Measurements from ENCODE around the gene MDM4. TPM values are rescaled to one million over a fixed set of nuclear protein-coding genes. Genes with fewer than 3 reads are reported as not detected.
"Not testable (repeated sequence)": the region's sequence is repeated elsewhere in the genome, so short reads cannot be mapped to it uniquely, and the experiment has no call there.

MDM4 gene
- total RNA-seq, 2 experiments from 2014 or later = 74.7 to 100.0 TPM

DNA sequence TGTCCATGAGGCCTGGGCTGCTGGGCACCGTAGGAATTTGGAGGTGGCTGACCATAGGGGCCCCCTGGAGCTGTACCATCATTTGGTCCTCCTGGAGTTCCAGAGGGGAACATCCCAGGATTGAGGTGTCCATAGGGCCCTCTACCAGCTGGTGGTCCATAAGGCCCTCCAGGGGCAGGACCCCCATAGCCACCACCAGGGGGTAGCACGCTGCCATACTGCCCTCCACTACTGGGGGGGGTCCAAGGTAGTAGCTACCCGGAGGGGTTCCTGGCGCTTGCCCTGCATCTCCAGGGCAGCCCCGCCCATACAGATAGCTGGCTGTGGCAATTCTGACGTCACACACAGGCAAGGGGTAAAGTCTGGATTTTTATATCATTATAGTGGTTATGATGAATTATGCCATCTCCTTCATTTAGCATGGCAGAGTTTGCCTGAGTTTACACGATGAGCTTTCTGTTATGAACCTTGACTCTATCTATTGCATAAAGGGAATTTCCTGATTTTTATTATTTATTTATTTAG, 13.2 kb downstream of the MDM4 start:
- CTCF ChIA-PET = interaction anchor here (1.0 to 2.1 kb wide), 2 partner anchors 13 to 234 kb away, joined by 3 to 6 read pairs; partner anchors contain the start of gene MDM4
- no peak for ATAC-seq
- peaks cover 13% of the 10 kb centered on the region for H3K4me1 Mint-ChIP-seq
- no peak for DNase-seq
- no peaks in the 10 kb centered on the region for H3K9me3 Mint-ChIP-seq (ENCODE audit: low read depth)
- no peaks in the 10 kb centered on the region for H3K27me3 Mint-ChIP-seq
- no peak overlapping the region for H3K4me3 Mint-ChIP-seq
- H3K36me3 Mint-ChIP-seq = peaks cover 54% of the 10 kb centered on the region
- H3K27ac Mint-ChIP-seq = no peak overlapping the region

DNA sequence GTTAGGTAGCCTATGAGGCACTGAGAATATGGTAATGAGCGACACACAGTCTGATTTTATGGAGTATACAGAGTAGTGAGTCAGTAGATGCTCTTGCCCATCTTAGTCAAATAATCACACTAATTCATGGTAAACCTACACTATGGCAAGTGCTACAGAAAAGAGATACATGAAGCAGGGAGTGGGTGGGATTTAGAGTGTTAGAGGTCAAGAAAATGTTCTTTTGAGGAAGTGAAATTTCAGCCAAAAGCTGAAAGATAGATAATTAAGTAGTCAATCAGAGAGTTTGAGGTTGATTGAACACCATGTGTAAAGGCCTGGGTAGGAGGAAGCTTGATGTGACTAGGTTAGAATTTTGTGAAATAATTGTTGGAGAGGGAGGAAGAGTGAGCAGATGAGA, 14.7 kb downstream of the MDM4 start:
- Mint-ChIP-seq H3K27ac (no peak overlapping the region), H3K4me1 (peaks cover 8% of the 10 kb centered on the region), H3K27me3 (no peaks in the 10 kb centered on the region), H3K36me3 (peaks cover 52% of the 10 kb centered on the region), H3K4me3 (no peak overlapping the region), H3K9me3 (ENCODE audit: low read depth) (no peaks in the 10 kb centered on the region)
- CTCF ChIA-PET = interaction anchor here (0.7 to 2.1 kb wide), 4 partner anchors 10 to 276 kb away, joined by 3 to 8 read pairs (median 4); partner anchors contain the start of gene MDM4
- DNase-seq (no peak), ATAC-seq (no peak)

DNA sequence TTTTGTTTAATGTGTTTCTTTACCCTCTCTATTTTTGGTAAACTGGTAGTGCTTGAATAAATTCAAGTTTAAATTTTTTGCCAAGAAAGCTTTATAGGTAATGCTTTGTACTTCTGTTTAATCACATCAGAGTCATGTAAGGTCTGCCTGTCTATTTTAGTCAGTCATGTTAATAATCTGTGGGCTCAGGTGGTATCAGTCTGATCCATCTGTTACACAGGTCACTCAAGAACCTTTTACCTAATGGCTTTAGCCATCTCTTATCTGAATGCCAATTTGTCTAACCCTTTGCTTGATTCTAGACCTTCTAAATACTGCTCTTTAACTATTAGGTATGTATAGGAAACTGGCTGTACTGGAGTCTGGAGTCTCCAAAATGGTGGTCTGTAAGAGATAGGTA, 16.6 kb downstream of the MDM4 start:
- no peaks in the 10 kb centered on the region for H3K9me3 Mint-ChIP-seq (ENCODE audit: low read depth)
- peaks cover 55% of the 10 kb centered on the region for H3K36me3 Mint-ChIP-seq
- peaks cover 5% of the 10 kb centered on the region for H3K4me1 Mint-ChIP-seq
- DNase-seq (no peak), ATAC-seq (no peak)
- no peaks in the 10 kb centered on the region for H3K27me3 Mint-ChIP-seq
- H3K27ac Mint-ChIP-seq = no peak overlapping the region
- CTCF ChIA-PET = interaction anchor here (1.2 to 2.3 kb wide), 2 partner anchors 11 to 16 kb away, joined by 4 to 7 read pairs; partner anchors contain the start of gene MDM4
- H3K4me3 Mint-ChIP-seq = no peak overlapping the region

DNA sequence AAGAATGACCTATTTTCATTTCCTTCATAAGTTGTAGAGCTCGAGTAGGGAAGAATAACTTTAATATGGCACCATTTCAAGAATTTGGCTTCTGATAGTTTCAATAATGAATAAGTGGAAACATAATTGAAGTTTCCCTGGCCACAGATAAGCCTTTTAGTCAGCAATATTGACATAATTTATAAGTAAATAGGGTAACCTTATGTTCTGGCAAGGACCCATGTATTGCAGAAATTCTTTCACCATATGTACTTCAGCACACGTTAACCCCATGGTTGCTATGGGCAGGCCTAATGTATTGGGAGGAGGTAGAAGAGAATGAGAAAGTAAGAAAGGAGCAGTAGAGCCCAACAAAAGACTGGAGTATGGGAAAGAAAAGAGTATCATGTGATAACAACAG, 25.4 kb downstream of the MDM4 start:
- H3K4me1 Mint-ChIP-seq = peaks cover 48% of the 10 kb centered on the region
- peaks cover 76% of the 10 kb centered on the region for H3K36me3 Mint-ChIP-seq
- no peak for ATAC-seq
- H3K27ac Mint-ChIP-seq = peak overlapping the region; percentile 27
- DNase-seq = no peak
- H3K4me3 Mint-ChIP-seq = no peak overlapping the region
- no peaks in the 10 kb centered on the region for H3K27me3 Mint-ChIP-seq
- no peaks in the 10 kb centered on the region for H3K9me3 Mint-ChIP-seq (ENCODE audit: low read depth)
- CTCF ChIA-PET = interaction anchor here (1.7 kb wide), 1 partner anchor 10 kb away, joined by 8 read pairs; no protein-coding TSS in a partner anchor

DNA sequence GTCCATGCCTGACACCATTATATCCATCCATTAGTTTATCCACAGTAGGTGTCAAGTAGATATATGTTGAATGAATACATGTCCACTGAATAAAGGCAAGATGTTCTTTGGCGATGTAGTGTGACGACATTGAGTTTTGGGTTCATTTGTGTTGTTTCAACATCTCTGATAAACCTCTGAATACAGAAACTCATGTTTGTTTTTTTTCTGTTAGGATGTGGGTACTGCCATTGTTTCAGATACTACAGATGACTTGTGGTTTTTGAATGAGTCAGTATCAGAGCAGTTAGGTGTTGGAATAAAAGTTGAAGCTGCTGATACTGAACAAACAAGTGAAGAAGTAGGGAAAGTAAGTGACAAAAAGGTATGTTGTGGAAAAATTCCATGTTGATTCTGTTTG, 28.1 kb downstream of the MDM4 start:
- Mint-ChIP-seq H3K27ac (peak overlapping the region; percentile 81), H3K4me3 (peak overlapping the region; percentile 16), H3K27me3 (no peaks in the 10 kb centered on the region), H3K4me1 (peaks cover 46% of the 10 kb centered on the region), H3K36me3 (peaks cover 83% of the 10 kb centered on the region), H3K9me3 (ENCODE audit: low read depth) (no peaks in the 10 kb centered on the region)
- peak; percentile 96 for ATAC-seq
- CTCF ChIA-PET = interaction anchor here (0.8 to 2.8 kb wide), 7 partner anchors 21 to 263 kb away, joined by 3 to 11 read pairs (median 3); no protein-coding TSS in a partner anchor
- DNase-seq = no peak

DNA sequence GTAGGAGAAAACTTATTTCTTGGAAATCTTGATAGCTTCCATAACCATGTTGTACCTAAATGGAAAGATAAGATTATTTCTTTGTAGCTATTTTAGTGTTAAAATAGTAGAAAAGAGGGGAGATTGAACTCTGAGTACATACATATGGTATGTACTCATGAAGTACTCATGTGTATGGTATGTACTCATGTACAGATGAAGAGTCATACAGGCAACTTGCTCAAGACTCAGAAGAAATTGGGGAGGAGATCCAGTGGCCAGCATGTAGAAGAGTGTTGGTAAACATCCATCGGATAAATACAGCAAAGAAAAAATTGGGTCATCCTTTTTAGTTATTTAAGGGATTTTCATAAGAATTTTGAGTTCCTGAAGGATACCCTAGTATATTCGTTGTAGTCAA, 29.0 kb downstream of the MDM4 start:
- ATAC-seq (no peak), DNase-seq (no peak)
- CTCF ChIA-PET = interaction anchor here (0.8 to 2.8 kb wide), 12 partner anchors 19 to 262 kb away, joined by 3 to 11 read pairs (median 5); no protein-coding TSS in a partner anchor
- Mint-ChIP-seq H3K36me3 (peaks cover 86% of the 10 kb centered on the region), H3K27me3 (no peaks in the 10 kb centered on the region), H3K9me3 (ENCODE audit: low read depth) (no peaks in the 10 kb centered on the region), H3K27ac (peak overlapping the region; percentile 81), H3K4me1 (peaks cover 46% of the 10 kb centered on the region), H3K4me3 (peak overlapping the region; percentile 6)

DNA sequence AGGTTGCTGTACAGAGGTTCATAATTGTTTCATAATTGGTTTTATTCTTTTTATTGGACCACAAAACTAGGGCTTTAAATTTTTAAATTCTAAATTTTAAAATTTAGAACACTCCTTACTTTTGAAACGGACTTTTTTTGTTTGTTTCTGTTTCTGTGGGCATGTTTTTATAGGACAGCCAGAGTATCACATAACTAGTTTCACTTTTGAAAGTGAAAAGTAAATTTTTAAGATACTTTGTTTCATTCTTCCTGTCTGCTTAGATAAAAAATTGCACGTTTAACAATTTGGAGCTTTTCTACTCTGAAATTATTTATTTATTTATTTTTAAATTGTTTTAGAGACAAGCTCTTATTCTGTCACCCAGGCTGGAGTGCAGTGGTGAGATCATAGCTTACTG, 29.7 kb downstream of the MDM4 start:
- no peak for DNase-seq
- no peak for ATAC-seq
- H3K36me3 Mint-ChIP-seq = peaks cover 83% of the 10 kb centered on the region

DNA sequence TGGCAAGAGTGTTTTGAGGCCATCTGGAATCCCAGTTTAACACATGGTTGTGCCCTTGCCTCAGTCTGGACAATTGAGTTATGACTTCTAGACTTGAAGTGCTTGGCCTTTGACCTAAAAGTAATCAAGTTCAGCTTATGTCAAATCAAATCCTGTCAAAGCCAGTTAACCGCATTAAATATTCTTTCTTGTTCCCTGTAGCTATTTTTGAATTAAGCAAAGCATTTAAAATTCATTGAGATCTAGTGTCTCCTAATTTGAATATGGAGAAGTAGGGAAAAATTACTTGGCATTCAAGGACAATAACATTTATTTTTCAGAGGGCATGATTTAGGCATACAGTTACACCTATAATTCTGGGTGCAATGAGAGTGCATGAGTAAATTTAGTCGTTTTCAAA, 32.1 kb downstream of the MDM4 start:
- CTCF ChIA-PET = interaction anchor here (0.5 kb wide), 1 partner anchor 35 kb away, joined by 3 read pairs; no protein-coding TSS in a partner anchor
- no peak for DNase-seq
- peaks cover 28% of the 10 kb centered on the region for H3K4me1 Mint-ChIP-seq
- peaks cover 78% of the 10 kb centered on the region for H3K36me3 Mint-ChIP-seq
- no peak overlapping the region for H3K4me3 Mint-ChIP-seq
- no peaks in the 10 kb centered on the region for H3K9me3 Mint-ChIP-seq (ENCODE audit: low read depth)
- no peaks in the 10 kb centered on the region for H3K27me3 Mint-ChIP-seq
- no peak overlapping the region for H3K27ac Mint-ChIP-seq
- ATAC-seq = no peak

More for the DNA sequence above, 29.7 kb downstream of the MDM4 start:
- Mint-ChIP-seq H3K4me3 (peak overlapping the region; percentile 44), H3K27me3 (no peaks in the 10 kb centered on the region), H3K9me3 (ENCODE audit: low read depth) (no peaks in the 10 kb centered on the region), H3K4me1 (peaks cover 46% of the 10 kb centered on the region), H3K27ac (peak overlapping the region; percentile 81)
- CTCF ChIA-PET = interaction anchor here (0.8 to 2.8 kb wide), 10 partner anchors 9 to 261 kb away, joined by 3 to 11 read pairs (median 5); no protein-coding TSS in a partner anchor

DNA sequence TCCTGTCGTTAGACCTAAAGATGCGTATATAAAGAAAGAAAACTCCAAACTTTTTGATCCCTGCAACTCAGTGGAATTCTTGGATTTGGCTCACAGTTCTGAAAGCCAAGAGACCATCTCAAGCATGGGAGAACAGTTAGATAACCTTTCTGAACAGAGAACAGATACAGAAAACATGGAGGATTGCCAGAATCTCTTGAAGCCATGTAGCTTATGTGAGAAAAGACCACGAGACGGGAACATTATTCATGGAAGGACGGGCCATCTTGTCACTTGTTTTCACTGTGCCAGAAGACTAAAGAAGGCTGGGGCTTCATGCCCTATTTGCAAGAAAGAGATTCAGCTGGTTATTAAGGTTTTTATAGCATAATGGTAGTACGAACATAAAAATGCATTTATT, 33.1 kb downstream of the MDM4 start:
- Mint-ChIP-seq H3K9me3 (ENCODE audit: low read depth) (no peaks in the 10 kb centered on the region), H3K27ac (no peak overlapping the region), H3K4me3 (no peak overlapping the region), H3K36me3 (peaks cover 73% of the 10 kb centered on the region), H3K4me1 (peaks cover 18% of the 10 kb centered on the region), H3K27me3 (no peaks in the 10 kb centered on the region)
- CTCF ChIA-PET = interaction anchor here (0.8 to 1.3 kb wide), 3 partner anchors 11 to 18 kb away, joined by 3 to 4 read pairs (median 3); no protein-coding TSS in a partner anchor
- DNase-seq (no peak), ATAC-seq (no peak)

DNA sequence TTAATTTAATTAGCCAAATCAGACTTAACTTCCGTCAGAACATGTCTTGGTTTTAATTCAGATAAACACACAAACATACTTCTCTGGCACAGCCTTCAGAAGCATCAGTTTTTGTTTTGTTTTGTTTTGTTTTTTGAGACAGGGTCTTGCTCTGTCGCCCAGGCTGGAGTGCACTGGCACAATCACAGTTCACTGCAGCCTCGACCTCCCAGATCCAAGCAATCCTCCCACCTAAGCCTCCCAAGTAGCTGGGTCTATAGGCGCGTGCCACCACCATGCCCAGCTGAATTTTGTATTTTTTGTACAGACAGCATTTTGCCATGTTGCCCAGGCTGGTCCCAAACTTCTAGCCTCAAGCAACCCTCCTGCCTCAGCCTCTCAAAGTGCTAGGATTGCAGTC, 34.7 kb downstream of the MDM4 start:
- H3K9me3 Mint-ChIP-seq (ENCODE audit: low read depth) = no peaks in the 10 kb centered on the region
- ATAC-seq = no peak

DNA sequence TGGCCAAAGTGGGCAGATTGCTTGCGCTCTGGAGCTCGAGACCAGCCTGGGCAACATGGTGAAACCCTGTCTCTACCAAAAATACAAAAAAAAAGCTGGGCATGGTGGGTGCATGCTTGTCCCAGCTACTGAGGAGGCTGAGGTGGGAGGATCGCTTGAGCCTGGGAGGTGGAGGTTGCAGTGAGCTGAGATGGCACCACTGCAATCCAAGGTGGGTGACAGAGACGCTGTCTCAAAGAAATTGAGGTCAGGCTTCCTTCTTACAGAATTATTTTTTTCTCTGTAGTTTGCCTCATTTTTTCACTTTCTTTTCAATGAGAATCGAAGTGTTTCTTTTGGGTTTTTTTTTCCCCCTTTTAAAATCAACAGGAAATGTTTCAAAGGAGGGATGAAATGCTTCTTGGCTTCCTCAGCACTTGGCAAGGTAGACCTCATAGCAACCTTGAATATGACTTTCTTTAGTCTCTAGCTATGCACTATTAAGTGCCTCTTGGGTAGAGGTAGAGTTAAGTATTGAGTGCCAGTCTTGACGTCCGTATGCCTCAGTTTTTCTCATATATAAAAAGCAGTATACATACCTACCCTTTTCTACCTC, 40.3 kb downstream of the MDM4 start:
- Mint-ChIP-seq H3K4me3 (no peak overlapping the region), H3K4me1 (peaks cover 16% of the 10 kb centered on the region), H3K36me3 (peaks cover 23% of the 10 kb centered on the region), H3K27ac (no peak overlapping the region), H3K27me3 (no peaks in the 10 kb centered on the region), H3K9me3 (ENCODE audit: low read depth) (no peaks in the 10 kb centered on the region)
- CTCF ChIA-PET = interaction anchor here (1.4 to 2.9 kb wide), 2 partner anchors 9 to 251 kb away, joined by 4 to 11 read pairs; no protein-coding TSS in a partner anchor
- ATAC-seq = no peak
- no peak for DNase-seq

More for the DNA sequence above, 34.7 kb downstream of the MDM4 start:
- Mint-ChIP-seq H3K4me1 (peaks cover 7% of the 10 kb centered on the region), H3K27ac (no peak overlapping the region), H3K4me3 (no peak overlapping the region), H3K27me3 (no peaks in the 10 kb centered on the region), H3K36me3 (peaks cover 60% of the 10 kb centered on the region)
- CTCF ChIA-PET = interaction anchor here (1.1 to 3.9 kb wide), 3 partner anchors 15 to 256 kb away, joined by 3 to 18 read pairs (median 8); partner anchors contain the start of gene MDM4
- DNase-seq = no peak

DNA sequence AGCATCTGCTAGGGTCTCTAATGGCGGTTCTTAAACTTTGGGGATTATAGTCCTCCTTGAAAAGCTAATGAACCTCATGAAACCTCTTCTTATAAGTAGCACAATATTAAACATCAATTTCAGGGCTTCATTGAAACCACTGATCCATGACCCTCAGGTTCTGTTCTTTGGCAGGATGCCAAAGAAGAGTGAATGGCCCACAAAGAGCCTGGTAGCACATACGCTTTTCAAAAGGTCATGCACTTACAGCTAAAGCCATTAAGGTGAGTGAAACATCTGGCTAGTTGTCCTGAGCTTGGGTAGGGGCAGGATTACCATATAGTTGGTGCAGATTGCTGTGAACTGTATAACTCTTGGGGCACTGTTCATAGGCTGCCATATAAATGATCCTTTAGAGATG, 42.3 kb downstream of the MDM4 start:
- Mint-ChIP-seq H3K9me3 (ENCODE audit: low read depth) (no peaks in the 10 kb centered on the region), H3K27me3 (no peaks in the 10 kb centered on the region), H3K4me1 (peaks cover 21% of the 10 kb centered on the region), H3K36me3 (peaks cover 14% of the 10 kb centered on the region), H3K4me3 (no peak overlapping the region), H3K27ac (no peak overlapping the region)
- ATAC-seq (peak; percentile 23), DNase-seq (no peak)
- CTCF ChIA-PET = interaction anchor here (1.0 to 1.7 kb wide), 4 partner anchors 50 to 249 kb away, joined by 3 to 9 read pairs (median 3); no protein-coding TSS in a partner anchor

DNA sequence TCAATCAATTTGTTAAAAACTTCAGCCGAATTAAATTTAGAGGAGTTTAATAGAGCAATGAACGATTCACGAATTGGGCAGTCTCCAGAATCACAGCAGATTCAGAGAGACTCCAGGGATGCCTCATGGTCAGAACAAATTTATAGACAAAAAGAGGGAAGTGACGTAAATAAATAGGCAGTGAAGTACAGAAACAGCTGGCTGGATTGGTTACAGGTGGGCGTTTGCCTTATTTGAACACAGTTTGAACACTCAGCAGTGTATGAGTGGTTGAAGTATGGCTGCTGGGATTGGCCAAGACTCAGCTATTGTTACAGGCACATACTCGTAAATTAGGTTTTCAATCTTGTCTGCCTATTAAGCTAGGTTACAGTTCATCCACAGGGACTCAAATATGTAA, 43.8 kb downstream of the MDM4 start:
- H3K4me3 Mint-ChIP-seq = not testable (repeated sequence)
- peaks cover 34% of the 10 kb centered on the region for H3K4me1 Mint-ChIP-seq

More for the DNA sequence above, 43.8 kb downstream of the MDM4 start:
- DNase-seq; H3K27ac Mint-ChIP-seq; H3K27me3 Mint-ChIP-seq; H3K9me3 Mint-ChIP-seq (ENCODE audit: low read depth); ATAC-seq: not testable (repeated sequence)
- peaks cover 12% of the 10 kb centered on the region for H3K36me3 Mint-ChIP-seq
- CTCF ChIA-PET = interaction anchor here (0.8 to 4.3 kb wide), 3 partner anchors 10 to 247 kb away, joined by 3 to 22 read pairs (median 4); no protein-coding TSS in a partner anchor

Measured in activated CD8-positive, alpha-beta memory T cell treated with anti-CD3 and anti-CD28 coated beads, Interleukin-2, amount 10 ng/mL, durations not matched to agents 7 days and 5 days (primary cell).